H1 (cell line): ENCODE measurements around the gene STX19. TPM values are rescaled to one million over a fixed set of nuclear protein-coding genes. Genes with fewer than 3 reads are reported as not detected.

Source experiments
- BCL11A ChIP-seq, 2 experiments: IDR thresholded peaks; one replicate each; pipeline ENCODE4 v1.6.1; 2011; ENCODE audit warnings: low read depth in 2 of 2, low read length in 2 of 2, mild to moderate bottlenecking in 2 of 2
- CBX5 ChIP-seq: fragments of 300-800, 300-1000 bp; sonication (generic); IDR thresholded peaks from 2 replicates; pipeline ENCODE4 v1.7.1; 2016; ENCODE audit warnings: antibody characterized with exemption, low read length, low read depth
- EGR1 ChIP-seq: IDR thresholded peaks from 2 replicates; pipeline ENCODE4 v1.6.1; 2011; ENCODE audit warnings: low read depth, low read length, borderline replicate concordance
- EP300 ChIP-seq, 2 experiments: IDR thresholded peaks; 1 replicate in 1 of 2; 2 replicates in 1 of 2; pipeline ENCODE4 v1.6.1; 2011 to 2012; ENCODE audit warnings: low read depth in 2 of 2, low read length in 2 of 2, mild to moderate bottlenecking in 2 of 2, borderline replicate concordance in 1 of 2, inconsistent platforms in 1 of 2, moderate library complexity in 1 of 2
- GABPA ChIP-seq: IDR thresholded peaks from 2 replicates; pipeline ENCODE4 v1.6.1; 2011; ENCODE audit warnings: mild to moderate bottlenecking, low read length, moderate library complexity, borderline replicate concordance; ENCODE audit not compliant: insufficient read depth
- POU5F1 ChIP-seq: IDR thresholded peaks from 2 replicates; pipeline ENCODE4 v1.6.1; 2011; ENCODE audit warnings: low read depth, mild to moderate bottlenecking, low read length, moderate library complexity
- RFX5 ChIP-seq: IDR thresholded peaks from 2 replicates; pipeline ENCODE4 v1.6.1; 2011; ENCODE audit warnings: low read depth, low read length, improper control_type of control experiment, borderline replicate concordance
- SAP30 ChIP-seq: fragments of 300-600 bp; sonication (generic); IDR thresholded peaks from 2 replicates; pipeline ENCODE4 v1.7.1; 2012; ENCODE audit warnings: low read length, moderate library complexity, mild to moderate bottlenecking, inconsistent platforms; ENCODE audit not compliant: insufficient read depth, insufficient replicate concordance
- SIRT6 ChIP-seq: IDR thresholded peaks from one replicate; pipeline ENCODE4 v1.7.1; 2012; ENCODE audit warnings: low read length, inconsistent platforms
- SP4 ChIP-seq: IDR thresholded peaks from 2 replicates; pipeline ENCODE4 v1.6.1; 2012; ENCODE audit warnings: low read length, inconsistent platforms
- SRF ChIP-seq: IDR thresholded peaks from 2 replicates; pipeline ENCODE4 v1.6.1; 2011; ENCODE audit warnings: mild to moderate bottlenecking, low read depth, low read length, moderate library complexity
- YY1 ChIP-seq: IDR thresholded peaks from 2 replicates; pipeline ENCODE4 v1.6.1; 2011; ENCODE audit warnings: low read depth, mild to moderate bottlenecking, low read length
- polyA plus RNA-seq, 7 experiments: library from polyadenylated mRNA; depleted of rRNA in 3 of 7; stranded (reverse) in 5 of 7; unstranded in 2 of 7; fragments of >200 nt in 5 of 7; fragments of 200-250 nt in 2 of 7; gene quantifications; 1 replicate in 5 of 7; 2 replicates in 1 of 7; 4 replicates in 1 of 7; pipeline versions ENCODE4 v1.2.1 to v1.2.3, GENCODE V29; 2011 to 2013; ENCODE audit warnings: missing spikeins in 2 of 7, mixed read lengths in 2 of 7
- total RNA-seq: library from RNA; stranded (reverse); fragmentation: NEBNext Ultra II Directional; extraction: Animal tissue kit (Norgen Biotek cat#: 25700); gene quantifications from 2 replicates; pipeline ENCODE4 v1.2.1, GENCODE V29; 2021
- TF ChIP-seq, protein P1 (sequence below), 3 experiments: IDR thresholded peaks; 1 replicate in 2 of 3; 2 replicates in 1 of 3; pipeline versions ENCODE4 v1.5.1 to v1.6.1; 2011; ENCODE audit warnings: low read length in 3 of 3, mild to moderate bottlenecking in 3 of 3, inconsistent platforms in 2 of 3, low read depth in 1 of 3, moderate library complexity in 1 of 3; ENCODE audit not compliant: insufficient read depth in 1 of 3; ENCODE audit errors: control extremely low read depth in 1 of 3
- TF ChIP-seq, protein P2 (sequence below): IDR thresholded peaks from 2 replicates; pipeline ENCODE4 v1.6.1; 2012; ENCODE audit warnings: low read length, inconsistent platforms

Gene STX19
- total and polyA plus RNA-seq, 2 of the 8 experiments (the other 6 are each of a cell fraction or from before 2014, with no cell fraction given), result not detected

GRCh38 chr3:93973131-93974126, 55.0 kb downstream of the STX19 start, which contains the start of gene PROS1 (continued):
- TF ChIP-seq GABPA, result no peak
- TF ChIP-seq CBX5, result no peak
- TF ChIP-seq BCL11A (IDR thresholded peaks at IDR 0.05; ENCODE audit: low read depth in 2 of 2, low read length in 2 of 2), result no peak
- TF ChIP-seq EP300 (IDR thresholded peaks at IDR 0.05; ENCODE audit: borderline replicate concordance in 1 of 2, low read depth in 2 of 2, low read length in 2 of 2), result 0 out of 3 replicates have a peak, but pooled peaks of 1 of the 2 experiments have one; percentile 14
- TF ChIP-seq SRF, result no peak
- TF ChIP-seq YY1, result no peak
- TF ChIP-seq SAP30, result no peak
- peak; percentile 78 for TF ChIP-seq EGR1
- no peak for TF ChIP-seq RFX5
- TF ChIP-seq SP4, result no peak
- TF ChIP-seq, protein P1, sequence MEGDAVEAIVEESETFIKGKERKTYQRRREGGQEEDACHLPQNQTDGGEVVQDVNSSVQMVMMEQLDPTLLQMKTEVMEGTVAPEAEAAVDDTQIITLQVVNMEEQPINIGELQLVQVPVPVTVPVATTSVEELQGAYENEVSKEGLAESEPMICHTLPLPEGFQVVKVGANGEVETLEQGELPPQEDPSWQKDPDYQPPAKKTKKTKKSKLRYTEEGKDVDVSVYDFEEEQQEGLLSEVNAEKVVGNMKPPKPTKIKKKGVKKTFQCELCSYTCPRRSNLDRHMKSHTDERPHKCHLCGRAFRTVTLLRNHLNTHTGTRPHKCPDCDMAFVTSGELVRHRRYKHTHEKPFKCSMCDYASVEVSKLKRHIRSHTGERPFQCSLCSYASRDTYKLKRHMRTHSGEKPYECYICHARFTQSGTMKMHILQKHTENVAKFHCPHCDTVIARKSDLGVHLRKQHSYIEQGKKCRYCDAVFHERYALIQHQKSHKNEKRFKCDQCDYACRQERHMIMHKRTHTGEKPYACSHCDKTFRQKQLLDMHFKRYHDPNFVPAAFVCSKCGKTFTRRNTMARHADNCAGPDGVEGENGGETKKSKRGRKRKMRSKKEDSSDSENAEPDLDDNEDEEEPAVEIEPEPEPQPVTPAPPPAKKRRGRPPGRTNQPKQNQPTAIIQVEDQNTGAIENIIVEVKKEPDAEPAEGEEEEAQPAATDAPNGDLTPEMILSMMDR (IDR thresholded peaks at IDR 0.05; ENCODE audit: control extremely low read depth in 1 of 3, insufficient read depth in 1 of 3, low read depth in 1 of 3, low read length in 3 of 3), result no peak
- no peak for TF ChIP-seq SIRT6
- TF ChIP-seq, protein P2, sequence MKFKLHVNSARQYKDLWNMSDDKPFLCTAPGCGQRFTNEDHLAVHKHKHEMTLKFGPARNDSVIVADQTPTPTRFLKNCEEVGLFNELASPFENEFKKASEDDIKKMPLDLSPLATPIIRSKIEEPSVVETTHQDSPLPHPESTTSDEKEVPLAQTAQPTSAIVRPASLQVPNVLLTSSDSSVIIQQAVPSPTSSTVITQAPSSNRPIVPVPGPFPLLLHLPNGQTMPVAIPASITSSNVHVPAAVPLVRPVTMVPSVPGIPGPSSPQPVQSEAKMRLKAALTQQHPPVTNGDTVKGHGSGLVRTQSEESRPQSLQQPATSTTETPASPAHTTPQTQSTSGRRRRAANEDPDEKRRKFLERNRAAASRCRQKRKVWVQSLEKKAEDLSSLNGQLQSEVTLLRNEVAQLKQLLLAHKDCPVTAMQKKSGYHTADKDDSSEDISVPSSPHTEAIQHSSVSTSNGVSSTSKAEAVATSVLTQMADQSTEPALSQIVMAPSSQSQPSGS, result no peak
- TF ChIP-seq POU5F1, result no peak
